ENCODE measurements around the gene TP53I11.

GRCh38 chr11:44990665-44991064 lies 40.0 kb upstream of the TP53I11 start:
- TF ChIP-seq POLR2A (IDR thresholded peaks at IDR 0.05), result no peak
- TF ChIP-seq, protein P1, sequence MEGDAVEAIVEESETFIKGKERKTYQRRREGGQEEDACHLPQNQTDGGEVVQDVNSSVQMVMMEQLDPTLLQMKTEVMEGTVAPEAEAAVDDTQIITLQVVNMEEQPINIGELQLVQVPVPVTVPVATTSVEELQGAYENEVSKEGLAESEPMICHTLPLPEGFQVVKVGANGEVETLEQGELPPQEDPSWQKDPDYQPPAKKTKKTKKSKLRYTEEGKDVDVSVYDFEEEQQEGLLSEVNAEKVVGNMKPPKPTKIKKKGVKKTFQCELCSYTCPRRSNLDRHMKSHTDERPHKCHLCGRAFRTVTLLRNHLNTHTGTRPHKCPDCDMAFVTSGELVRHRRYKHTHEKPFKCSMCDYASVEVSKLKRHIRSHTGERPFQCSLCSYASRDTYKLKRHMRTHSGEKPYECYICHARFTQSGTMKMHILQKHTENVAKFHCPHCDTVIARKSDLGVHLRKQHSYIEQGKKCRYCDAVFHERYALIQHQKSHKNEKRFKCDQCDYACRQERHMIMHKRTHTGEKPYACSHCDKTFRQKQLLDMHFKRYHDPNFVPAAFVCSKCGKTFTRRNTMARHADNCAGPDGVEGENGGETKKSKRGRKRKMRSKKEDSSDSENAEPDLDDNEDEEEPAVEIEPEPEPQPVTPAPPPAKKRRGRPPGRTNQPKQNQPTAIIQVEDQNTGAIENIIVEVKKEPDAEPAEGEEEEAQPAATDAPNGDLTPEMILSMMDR (IDR thresholded peaks at IDR 0.05 in 4 of 5, conservative IDR thresholded peaks at IDR 0.05 in 1 of 5), result no peak

Measured in gastrocnemius medialis (tissue), 4 donors.